Measurements from ENCODE around the gene PCCB. TPM values are rescaled to one million over a fixed set of nuclear protein-coding genes. Genes with fewer than 3 reads are reported as not detected.

Gene PCCB
- total RNA-seq (10 to 100 TPM in 1 of 2 experiments, 1 to 10 TPM in 1; 8.3 to 10.2 TPM), total RNA-seq (10.0 to 75.3 (median 18.6) reads per million in 172 experiments)
- 15.7 TPM for polyA plus RNA-seq (2013, experiment 1 of 2)
- 14.7 TPM for polyA plus RNA-seq (2013, experiment 2 of 2)

DNA sequence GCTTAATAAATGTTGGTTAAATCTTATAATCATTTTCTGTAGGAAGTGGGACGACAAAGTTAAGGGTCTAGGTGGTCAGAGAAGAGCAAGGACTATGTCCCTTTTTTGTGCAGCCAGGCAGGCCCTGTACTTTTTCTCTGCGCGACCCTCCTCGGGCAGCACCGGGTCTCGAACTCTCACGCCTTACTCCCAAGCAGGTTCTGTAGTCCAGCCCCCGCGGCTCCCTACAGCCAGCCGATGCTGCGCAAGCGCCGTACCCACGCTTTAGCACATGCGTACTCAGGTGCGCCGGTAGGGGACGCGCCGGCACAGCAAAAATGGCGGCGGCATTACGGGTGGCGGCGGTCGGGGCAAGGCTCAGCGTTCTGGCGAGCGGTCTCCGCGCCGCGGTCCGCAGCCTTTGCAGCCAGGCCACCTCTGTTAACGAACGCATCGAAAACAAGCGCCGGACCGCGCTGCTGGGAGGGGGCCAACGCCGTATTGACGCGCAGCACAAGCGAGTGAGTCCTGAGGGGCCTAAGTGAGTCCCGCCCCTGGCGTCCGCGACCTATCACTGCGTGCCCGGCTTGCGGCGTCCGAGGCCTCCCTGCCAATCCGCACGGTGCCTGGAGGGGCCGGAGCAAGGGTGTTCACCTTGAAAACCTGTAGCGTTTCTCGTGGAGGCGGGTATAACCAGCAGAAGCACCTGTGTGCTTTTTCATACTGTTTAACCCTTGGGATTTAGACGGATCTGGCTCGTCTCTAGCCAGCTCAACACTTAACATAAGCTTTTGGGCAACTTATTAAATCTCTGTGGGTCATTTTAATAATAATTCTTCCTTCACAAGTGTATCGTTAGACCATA lies at the start of gene PCCB:
Gene PCCB (plus strand): TSS at position 282 of the 844 bp plus-strand sequence. CDS start 36 bp downstream, at position 318.
- H3K4me3 Mint-ChIP-seq, result peak within 1 kb of the TSS; percentile 91
- H3K4me1 ChIP-seq (ENCODE audit: insufficient read depth, low read length), result peaks cover 23% of the 10 kb centered on the region
- TF ChIP-seq, protein P1, sequence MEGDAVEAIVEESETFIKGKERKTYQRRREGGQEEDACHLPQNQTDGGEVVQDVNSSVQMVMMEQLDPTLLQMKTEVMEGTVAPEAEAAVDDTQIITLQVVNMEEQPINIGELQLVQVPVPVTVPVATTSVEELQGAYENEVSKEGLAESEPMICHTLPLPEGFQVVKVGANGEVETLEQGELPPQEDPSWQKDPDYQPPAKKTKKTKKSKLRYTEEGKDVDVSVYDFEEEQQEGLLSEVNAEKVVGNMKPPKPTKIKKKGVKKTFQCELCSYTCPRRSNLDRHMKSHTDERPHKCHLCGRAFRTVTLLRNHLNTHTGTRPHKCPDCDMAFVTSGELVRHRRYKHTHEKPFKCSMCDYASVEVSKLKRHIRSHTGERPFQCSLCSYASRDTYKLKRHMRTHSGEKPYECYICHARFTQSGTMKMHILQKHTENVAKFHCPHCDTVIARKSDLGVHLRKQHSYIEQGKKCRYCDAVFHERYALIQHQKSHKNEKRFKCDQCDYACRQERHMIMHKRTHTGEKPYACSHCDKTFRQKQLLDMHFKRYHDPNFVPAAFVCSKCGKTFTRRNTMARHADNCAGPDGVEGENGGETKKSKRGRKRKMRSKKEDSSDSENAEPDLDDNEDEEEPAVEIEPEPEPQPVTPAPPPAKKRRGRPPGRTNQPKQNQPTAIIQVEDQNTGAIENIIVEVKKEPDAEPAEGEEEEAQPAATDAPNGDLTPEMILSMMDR (IDR thresholded peaks at IDR 0.05), result peak; percentile 89
- no peaks in the 10 kb centered on the region for H3K27me3 ChIP-seq (ENCODE audit: control insufficient read depth in 1 of 2, insufficient read depth in 2 of 2, low read length in 2 of 2)
- H3K4me1 Mint-ChIP-seq (ENCODE audit: low read depth), result peaks cover 22% of the 10 kb centered on the region
- CTCF ChIA-PET, result interaction anchor here (0.5 to 1.7 kb wide), 6 partner anchors 18 to 262 kb away, joined by 3 to 10 read pairs (median 4); partner anchors contain the start of gene MSL2
- peaks cover 8% of the 10 kb centered on the region for H3K36me3 Mint-ChIP-seq (ENCODE audit: low read depth)
- H3K27ac ChIP-seq (ENCODE audit: low read depth in 1 of 2, low read length in 2 of 2), result peak within 1 kb of the TSS; percentile 72 to 78
- intact Hi-C loops (cut with DNase I, micrococcal nuclease), result loop anchor here (1.0 to 10.0 kb wide), 6 partner anchors 55 to 505 kb away; partner anchors contain the start of gene STAG1 (in 2 of the 2)
- peak; percentile 95 for ATAC-seq (ENCODE audit: poor library complexity)
- no peaks in the 10 kb centered on the region for H3K36me3 ChIP-seq (ENCODE audit: insufficient read depth, low read length)
- no peaks in the 10 kb centered on the region for H3K27me3 Mint-ChIP-seq
- peak within 1 kb of the TSS; percentile 85 for H3K27ac Mint-ChIP-seq
- peak within 1 kb of the TSS; percentile 63 for H3K4me3 ChIP-seq (ENCODE audit: low read length)
- peak; percentile 85 to 96 (median 90) for DNase-seq
- POLR2A ChIA-PET, result interaction anchor here (2.7 to 3.4 kb wide), 3 partner anchors 53 to 502 kb away, joined by 15 to 51 read pairs (median 23); partner anchors contain the start of genes MSL2 and STAG1
- no peaks in the 10 kb centered on the region for H3K9me3 Mint-ChIP-seq
- H3K9me3 ChIP-seq (ENCODE audit: control insufficient read depth in 1 of 2, insufficient read depth in 1 of 2, low read length in 2 of 2), result no peaks in the 10 kb centered on the region

DNA sequence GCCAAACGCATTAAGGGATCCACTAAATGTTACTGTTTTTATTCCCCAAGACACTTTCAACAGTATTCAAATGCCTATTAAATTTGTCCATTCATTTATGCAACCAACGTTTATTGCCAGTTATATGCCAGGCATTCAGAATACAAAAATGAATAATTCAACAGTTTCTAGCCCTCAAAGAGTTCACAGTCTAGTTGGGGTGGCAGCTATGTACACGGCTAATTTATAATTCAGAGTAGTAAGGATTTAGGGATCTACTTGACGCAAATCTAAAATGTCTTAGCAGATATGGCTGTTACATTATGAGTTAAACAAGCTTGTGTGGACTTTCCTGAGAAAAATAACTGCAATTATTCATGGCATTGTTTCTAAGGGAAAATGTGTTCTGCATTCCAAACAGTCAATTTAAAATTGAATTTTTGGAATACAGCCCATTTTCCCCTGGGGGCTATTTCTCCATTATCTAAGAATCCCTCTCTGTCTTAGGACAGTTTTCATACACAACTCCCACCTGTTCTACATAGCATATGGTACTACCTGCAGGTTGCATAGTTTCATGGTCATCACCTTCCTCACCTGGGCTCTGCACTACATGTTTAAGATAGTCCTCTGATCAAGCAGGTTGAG lies 42.5 kb upstream of the PCCB start:
- no peak for DNase-seq
- Mint-ChIP-seq H3K36me3 (ENCODE audit: low read depth) (no peaks in the 10 kb centered on the region), H3K4me1 (ENCODE audit: low read depth) (no peaks in the 10 kb centered on the region), H3K9me3 (no peaks in the 10 kb centered on the region), H3K27me3 (peaks cover 22% of the 10 kb centered on the region), H3K4me3 (no peak overlapping the region), H3K27ac (no peak overlapping the region)
- no peaks in the 10 kb centered on the region for H3K36me3 ChIP-seq (ENCODE audit: insufficient read depth, low read length)
- no peak overlapping the region for H3K27ac ChIP-seq (ENCODE audit: low read depth in 1 of 2, low read length in 2 of 2)
- no peak for ATAC-seq (ENCODE audit: poor library complexity)
- ChIA-PET CTCF (interaction anchor here (1.4 kb wide), 1 partner anchor 43 kb away, joined by 3 read pairs; the partner anchor contains the start of gene PCCB), POLR2A (interaction anchor here (0.7 to 1.9 kb wide), 2 partner anchors 11 to 14 kb away, joined by 3 to 5 read pairs; partner anchors contain the start of gene MSL2)
- peaks cover 0 to 2% of the 10 kb centered on the region in 2 experiments for H3K27me3 ChIP-seq (ENCODE audit: control insufficient read depth in 1 of 2, insufficient read depth in 2 of 2, low read length in 2 of 2)
- intact Hi-C loops (cut with DNase I, micrococcal nuclease), result no loop called here
- H3K9me3 ChIP-seq (ENCODE audit: control insufficient read depth in 1 of 2, insufficient read depth in 1 of 2, low read length in 2 of 2), result no peaks in the 10 kb centered on the region
- no peak overlapping the region for H3K4me3 ChIP-seq (ENCODE audit: low read length)
- no peaks in the 10 kb centered on the region for H3K4me1 ChIP-seq (ENCODE audit: insufficient read depth, low read length)
- TF ChIP-seq, protein P1 (IDR thresholded peaks at IDR 0.05), result no peak

DNA sequence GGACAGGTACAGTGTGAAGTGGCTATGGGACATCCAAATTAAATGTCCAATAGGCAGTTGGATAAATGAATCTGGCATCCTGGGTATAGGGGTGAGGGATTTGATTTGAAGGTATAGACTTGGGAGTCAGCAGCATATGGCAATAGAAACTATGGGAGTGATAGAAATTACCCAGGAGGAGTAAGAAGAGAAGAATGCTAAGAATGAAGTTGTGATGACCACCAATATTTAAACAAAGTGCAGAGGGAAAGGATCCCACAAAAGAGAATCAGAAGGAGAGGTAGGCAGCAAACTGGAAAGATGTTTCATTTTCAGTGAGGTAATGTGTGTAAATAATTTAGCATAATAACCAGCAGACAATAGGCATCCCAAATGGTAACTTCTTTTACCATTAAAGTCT lies 40.2 kb upstream of the PCCB start:
- Mint-ChIP-seq H3K4me1 (ENCODE audit: low read depth) (no peaks in the 10 kb centered on the region), H3K9me3 (no peaks in the 10 kb centered on the region), H3K36me3 (ENCODE audit: low read depth) (no peaks in the 10 kb centered on the region), H3K27me3 (peaks cover 22% of the 10 kb centered on the region), H3K4me3 (no peak overlapping the region), H3K27ac (no peak overlapping the region)
- Histone ChIP-seq H3K27ac (ENCODE audit: low read depth in 1 of 2, low read length in 2 of 2) (no peak overlapping the region), H3K36me3 (ENCODE audit: insufficient read depth, low read length) (no peaks in the 10 kb centered on the region), H3K27me3 (ENCODE audit: control insufficient read depth in 1 of 2, insufficient read depth in 2 of 2, low read length in 2 of 2) (no peaks in the 10 kb centered on the region), H3K4me3 (ENCODE audit: low read length) (no peak overlapping the region), H3K4me1 (ENCODE audit: insufficient read depth, low read length) (no peaks in the 10 kb centered on the region), H3K9me3 (ENCODE audit: control insufficient read depth in 1 of 2, insufficient read depth in 1 of 2, low read length in 2 of 2) (no peaks in the 10 kb centered on the region)
- ChIA-PET CTCF (no interaction called here), POLR2A (no interaction called here)
- no peak for ATAC-seq (ENCODE audit: poor library complexity)
- intact Hi-C loops (cut with DNase I, micrococcal nuclease), result no loop called here
- TF ChIP-seq, protein P1 (IDR thresholded peaks at IDR 0.05), result no peak
- DNase-seq, result no peak

Data from CD4-positive, alpha-beta T cell (primary cell).